K562 (cell line): Measurements from ENCODE around the gene DYRK1B. TPM values are rescaled to one million over a fixed set of nuclear protein-coding genes. Genes with fewer than 3 reads are reported as not detected.

Experiments
- ATAC-seq: fragments of 200-7000 bp; cut with Tn5 transposase; 3 replicates; pipeline ENCODE4 v1.9.1; 2020; ENCODE audit warnings: moderate library complexity
- BruUV-seq: library from RNA; stranded (reverse); fragments of 400-500 nt; replicated peaks from 2 replicates; lab custom pipeline; 2021; lab: Mats Ljungman, UMichigan
- CTCF ChIA-PET: fragments of 300-600 bp; formaldehyde crosslinking; extraction: SDS; loops from one replicate; lab custom pipeline; 2021; ENCODE audit warnings: low intra/inter-chr PET ratio; lab: Yijun Ruan, JAX
- POLR2A ChIA-PET: fragments of 300-600, 350-650 bp; sonication (Branson Sonifier 250); formaldehyde crosslinking; extraction: SDS; loops from one replicate; lab custom pipeline; 2021; ENCODE audit warnings: antibody characterized with exemption, inconsistent platforms; lab: Yijun Ruan, JAX
- DNase-seq, 4 experiments: peaks; one replicate each; pipeline versions ENCODE4 v3.0.0 to v3.0.0-alpha.2; 2011 to 2018; ENCODE audit warnings: low spot score in 3 of 4, mixed read lengths in 3 of 4; ENCODE audit errors: extremely low read depth in 1 of 4
- FAIRE-seq: peaks from 2 replicates; lab custom pipeline; 2011; peaks lifted over from hg19 to GRCh38; lab: Jason Lieb, UNC
- H2AFZ ChIP-seq: 2 replicates; pipeline ENCODE4 v1.6.0; 2011; ENCODE audit warnings: low read depth, low read length, control low read depth, inconsistent platforms
- H3K27ac ChIP-seq: fragments of 200-600 bp; 3 replicates; pipeline ENCODE4 v1.8.0; 2011; ENCODE audit warnings: low read depth, mild to moderate bottlenecking, control low read depth, inconsistent platforms, low read length, moderate library complexity, mixed read lengths; ENCODE audit errors: extremely low read depth
- H3K27me3 ChIP-seq, 2 experiments: fragments of 300-600 bp in 1 of 2; 2 replicates in 1 of 2; 3 replicates in 1 of 2; pipeline versions ENCODE4 v1.6.0 to v1.8.0; 2011; ENCODE audit warnings: inconsistent platforms in 2 of 2, low read length in 2 of 2, mild to moderate bottlenecking in 1 of 2, mixed read lengths in 1 of 2, moderate library complexity in 1 of 2; ENCODE audit not compliant: control insufficient read depth in 2 of 2, insufficient read depth in 2 of 2
- H3K36me3 ChIP-seq: fragments of 300-600 bp; 3 replicates; pipeline ENCODE4 v1.8.0; 2011; ENCODE audit warnings: mild to moderate bottlenecking, low read length, inconsistent platforms; ENCODE audit not compliant: control insufficient read depth, insufficient read depth
- H3K4me1 ChIP-seq, 2 experiments: fragments of 200-600 bp in 1 of 2; replicated peaks in 1 of 2; 2 replicates in 1 of 2; 3 replicates in 1 of 2; pipeline versions ENCODE4 v1.5.1 to v1.8.0; 2011; ENCODE audit warnings: inconsistent platforms in 2 of 2, low read length in 2 of 2, mild to moderate bottlenecking in 1 of 2, mixed read lengths in 1 of 2, moderate library complexity in 1 of 2; ENCODE audit not compliant: control insufficient read depth in 2 of 2, insufficient read depth in 2 of 2
- H3K4me2 ChIP-seq: 2 replicates; pipeline ENCODE4 v1.6.1; 2011; ENCODE audit warnings: low read length, control low read depth, inconsistent platforms, mixed read lengths; ENCODE audit not compliant: insufficient read depth
- H3K4me3 ChIP-seq: fragments of 200-600 bp; sonication (generic), shearing (Covaris generic); 2 replicates; pipeline ENCODE4 v1.5.1; 2016; ENCODE audit warnings: control low read depth, inconsistent platforms
- H3K79me2 ChIP-seq: fragments of 200-600 bp; 3 replicates; pipeline ENCODE4 v1.8.0; 2011; ENCODE audit warnings: low read length, inconsistent platforms; ENCODE audit not compliant: control insufficient read depth, insufficient read depth
- H3K9ac ChIP-seq, 2 experiments: 2 replicates each; pipeline versions ENCODE4 v1.6.0 to v1.6.1; 2011; ENCODE audit warnings: low read depth in 2 of 2, low read length in 2 of 2, control low read depth in 1 of 2, inconsistent platforms in 1 of 2, mild to moderate bottlenecking in 1 of 2, mixed read lengths in 1 of 2; ENCODE audit not compliant: insufficient read depth in 1 of 2
- H3K9me1 ChIP-seq: one replicate; pipeline ENCODE4 v1.6.0; 2011; ENCODE audit warnings: inconsistent platforms, mild to moderate bottlenecking, low read length, moderate library complexity; ENCODE audit not compliant: control insufficient read depth, insufficient read depth
- H3K9me3 ChIP-seq: replicated peaks from 2 replicates; pipeline ENCODE4 v1.5.1; 2011; ENCODE audit warnings: low read depth, low read length, inconsistent platforms; ENCODE audit not compliant: control insufficient read depth, insufficient read depth
- H4K20me1 ChIP-seq: replicated peaks from 2 replicates; pipeline ENCODE4 v1.6.1; 2011; ENCODE audit warnings: low read length, inconsistent platforms, mixed read lengths; ENCODE audit not compliant: control insufficient read depth, insufficient read depth
- BRCA1 ChIP-seq, 2 experiments: fragments of 450-650 bp in 1 of 2; sonication (generic) in 1 of 2; formaldehyde crosslinking in 1 of 2; IDR thresholded peaks; 2 replicates each; pipeline versions ENCODE4 v1.5.0 to v1.6.1; 2017 to 2020; ENCODE audit warnings: mild to moderate bottlenecking in 1 of 2, missing genetic modification reagents in 1 of 2
- CEBPG ChIP-seq, 3 experiments: fragments of 200-800 bp in 1 of 3; sonication (Bioruptor generic) in 1 of 3; sonication (generic) in 1 of 3; formaldehyde crosslinking in 1 of 3; IDR thresholded peaks in 2 of 3; conservative IDR thresholded peaks in 1 of 3; 2 replicates each; pipeline versions ENCODE4 v1.6.1 to v1.8.0; 2016 to 2022; ENCODE audit warnings: missing compliant biosample characterization in 2 of 3, missing genetic modification characterization in 2 of 3, mild to moderate bottlenecking in 1 of 3, missing genetic modification reagents in 1 of 3
- CXXC5 ChIP-seq: fragments of 250-450 bp; sonication (Bioruptor Pico); IDR thresholded peaks from 2 replicates; pipeline ENCODE4 v1.8.0; 2022; ENCODE audit warnings: inconsistent platforms, mild to moderate bottlenecking, moderate library complexity
- HNRNPH1 ChIP-seq: fragments of 200-400 bp; formaldehyde crosslinking; optimal IDR thresholded peaks from 2 replicates; pipeline ENCODE3; 2017; ENCODE audit warnings: low read depth, mild to moderate bottlenecking, low read length, moderate library complexity
- MEF2D ChIP-seq: conservative IDR thresholded peaks from 2 replicates; pipeline ENCODE4 v1.6.1; 2016; ENCODE audit warnings: low read depth, missing genetic modification characterization, missing compliant biosample characterization
- MEIS2 ChIP-seq: fragments of 450-650 bp; IDR thresholded peaks from 2 replicates; pipeline ENCODE4 v1.6.1; 2014; ENCODE audit warnings: mild to moderate bottlenecking; ENCODE audit not compliant: partially characterized antibody
- NCOA6 ChIP-seq: fragments of 450-650 bp; IDR thresholded peaks from 2 replicates; pipeline ENCODE4 v1.6.1; 2017; ENCODE audit warnings: mild to moderate bottlenecking
- RBM25 ChIP-seq: fragments of 200-400 bp; formaldehyde crosslinking; IDR thresholded peaks from 2 replicates; pipeline ENCODE4 v1.6.1; 2018; ENCODE audit warnings: low read length, low read depth, moderate library complexity; ENCODE audit not compliant: severe bottlenecking
- ZNF24 ChIP-seq: fragments of 450-650 bp; IDR thresholded peaks from 2 replicates; pipeline ENCODE4 v1.6.1; 2016
- ZNF282 ChIP-seq: sonication (generic); formaldehyde crosslinking; IDR thresholded peaks from 2 replicates; pipeline ENCODE4 v1.8.1; 2023; ENCODE audit warnings: missing genetic modification reagents
- WGBS: fragments of 100-300 bp; shearing (Covaris generic); methylation state at CpG from one replicate; pipeline ENCODE4 v1.1.6; 2016; ENCODE audit warnings: low coverage, mixed read lengths; ENCODE audit not compliant: insufficient coverage; ENCODE audit errors: missing lambda C conversion rate; 5-methylcytosine and 5-hydroxymethylcytosine counted together
- in situ Hi-C: fragments of 300-500 bp; cut with MboI; formaldehyde crosslinking; loops from 4 replicates; pipeline ENCODE4 v1.15.0; 2018; ENCODE audit warnings: inconsistent platforms, mixed read lengths
- intact Hi-C: fragments of 100-400 bp; cut with micrococcal nuclease; formaldehyde crosslinking; loops from 2 replicates; pipeline ENCODE4 v1.14.2; 2022
- polyA plus RNA-seq, 8 experiments: library from polyadenylated mRNA; depleted of rRNA in 4 of 8; stranded (reverse) in 5 of 8; unstranded in 3 of 8; fragments of >200 nt; fragmentation: Nextera tagmentation in 2 of 8; fragmentation: Illumina TruSeq in 1 of 8; extraction: Ambion mirVana in 2 of 8; extraction: Trizol in 1 of 8; gene quantifications; 2 replicates each; pipeline versions ENCODE4 v1.2.1 to v1.2.3, GENCODE V29; 2011 to 2014; ENCODE audit warnings: inconsistent platforms in 1 of 8, missing spikeins in 1 of 8
- total RNA-seq, 7 experiments: library from RNA; depleted of rRNA in 6 of 7; stranded (reverse); fragments of >200 nt in 6 of 7; fragmentation: Illumina TruSeq in 2 of 7; extraction: Trizol in 2 of 7; gene quantifications; 2 replicates each; pipeline versions ENCODE4 v1.2.1 to v1.2.3, GENCODE V29; 2011 to 2021; ENCODE audit warnings: low replicate concordance in 1 of 7
- TF ChIP-seq, protein P1 (sequence below): sonication (generic); formaldehyde crosslinking; IDR thresholded peaks from 2 replicates; pipeline ENCODE4 v1.9.0; 2022; ENCODE audit warnings: mild to moderate bottlenecking, missing genetic modification reagents
- TF ChIP-seq, protein P2 (sequence below): fragments of 250-450 bp; sonication (Bioruptor Pico); IDR thresholded peaks from 2 replicates; pipeline ENCODE4 v1.8.0; 2021; ENCODE audit warnings: mild to moderate bottlenecking, moderate library complexity

The DYRK1B gene
- total and polyA plus RNA-seq, 9 of the 15 experiments (the other 6 are each of a cell fraction or from before 2014, with no cell fraction given) = 0.91 to 5.2 (median 1.5) TPM; not detected in 2

DNA sequence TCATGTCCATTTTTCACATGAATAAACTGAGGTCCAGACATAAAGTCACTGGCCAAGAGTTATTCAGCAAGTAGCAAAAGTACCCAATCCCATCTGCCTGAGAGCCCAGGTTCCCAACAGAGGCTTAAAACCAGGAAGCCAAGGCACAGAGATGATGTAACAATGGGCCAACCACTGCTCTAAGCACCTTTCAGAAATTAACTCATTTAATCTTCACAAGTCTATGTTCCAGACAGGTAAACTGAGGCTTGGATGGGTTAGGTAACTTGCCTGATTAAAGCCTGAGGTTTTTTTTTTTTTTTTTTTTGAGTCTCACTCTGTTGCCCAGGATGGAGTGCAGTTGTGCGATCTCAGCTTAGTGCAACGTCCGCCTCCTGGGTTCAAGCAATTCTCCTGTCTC is 4.0 kb upstream of the DYRK1B start:
- no peak overlapping the region for H3K4me3 ChIP-seq
- no peak for TF ChIP-seq NCOA6
- no peak for TF ChIP-seq CEBPG (CRISPR knock-in tag; IDR thresholded peaks at IDR 0.05)
- peak in 1 of 2 experiments; percentile 67; a peak in 1 of 4 replicates for TF ChIP-seq CEBPG (tag; conservative IDR thresholded peaks at IDR 0.05 in 1 of 2, IDR thresholded peaks at IDR 0.05 in 1 of 2)
- peak; percentile 40 for TF ChIP-seq RBM25
- TF ChIP-seq, all 486 proteins: peak for 2
- no CpG with 5 or more reads among the region's 3 CpGs for WGBS
- Histone ChIP-seq H3K4me1 (peaks cover 45 to 47% of the 10 kb centered on the region in 2 experiments), H3K79me2 (peaks cover 53% of the 10 kb centered on the region), H2AFZ (no peak overlapping the region), H3K36me3 (peaks cover 79% of the 10 kb centered on the region), H3K9me1 (peaks cover 8% of the 10 kb centered on the region), H3K4me2 (no peak overlapping the region), H3K27ac (no peak overlapping the region), H3K9me3 (no peaks in the 10 kb centered on the region), H3K27me3 (no peaks in the 10 kb centered on the region), H3K9ac (no peak overlapping the region), H4K20me1 (peaks cover 32% of the 10 kb centered on the region)
- intact Hi-C loops (no loop called here), in situ Hi-C loops (no loop called here)
- no peak for ATAC-seq
- BruUV-seq = no TSS peak
- ChIA-PET POLR2A (no interaction called here), CTCF (no interaction called here)
- no peak for FAIRE-seq
- no peak for DNase-seq

DNA sequence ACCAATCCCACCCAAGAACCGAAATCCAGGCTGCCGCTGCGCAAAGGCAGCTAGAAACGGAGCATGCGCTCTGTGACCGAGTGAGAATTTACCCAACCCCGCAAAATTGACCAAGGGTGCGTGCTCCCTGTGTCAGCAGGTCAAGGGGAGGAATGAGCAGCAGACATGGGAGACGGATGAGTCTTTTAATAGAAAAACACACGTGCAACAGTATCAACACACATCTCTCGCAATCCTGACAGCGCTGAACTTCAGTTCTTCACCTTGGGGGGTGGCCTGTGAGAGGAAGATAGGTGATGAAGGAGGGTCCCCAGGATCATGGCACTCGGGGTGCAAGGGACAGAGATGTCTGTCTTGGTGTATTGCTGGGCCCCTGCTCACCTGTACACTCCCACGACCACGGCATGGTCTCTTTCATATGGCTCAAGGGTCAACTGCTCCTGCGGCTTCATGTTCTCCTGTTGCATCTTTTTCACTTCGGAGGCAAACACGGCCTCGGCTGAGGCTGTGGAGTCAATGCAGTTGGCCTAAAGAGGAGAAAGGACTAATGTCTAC is 402 bp upstream of the DYRK1B start:
- Histone ChIP-seq H3K9me1 (peaks cover 7% of the 10 kb centered on the region), H4K20me1 (peaks cover 13% of the 10 kb centered on the region), H3K4me3 (no peak overlapping the region; the same call in 1 of the 2 replicates), H3K4me1 (peaks cover 22 to 31% of the 10 kb centered on the region in 2 experiments), H3K9me3 (no peaks in the 10 kb centered on the region), H3K9ac (0 out of 4 replicates have a peak overlapping the region, but pooled peaks of 1 of the 2 experiments have one; percentile 29), H3K36me3 (peaks cover 89% of the 10 kb centered on the region), H2AFZ (peak overlapping the region; percentile 64), H3K27me3 (no peaks in the 10 kb centered on the region), H3K79me2 (peaks cover 30% of the 10 kb centered on the region), H3K4me2 (peak overlapping the region; percentile 72; the same call in 1 of the 2 replicates), H3K27ac (peak overlapping the region; percentile 76; the same call in 2 of the 3 replicates)
- no TSS peak for BruUV-seq
- FAIRE-seq (peak; percentile 98), DNase-seq (no peak), ATAC-seq (no peak)
- WGBS = 36% methylated on average over 19 of the region's 19 CpGs
- in situ Hi-C loops = no loop called here
- intact Hi-C loops = no loop called here
- POLR2A ChIA-PET = interaction anchor here (0.6 to 1.8 kb wide), 7 partner anchors 8 to 398 kb away, joined by 3 to 17 read pairs (median 4); partner anchors contain the start of gene RPS16
- CTCF ChIA-PET = interaction anchor here (0.6 kb wide), 1 partner anchor 10 kb away, joined by 4 read pairs; no protein-coding TSS in a partner anchor
- TF ChIP-seq, protein P1, sequence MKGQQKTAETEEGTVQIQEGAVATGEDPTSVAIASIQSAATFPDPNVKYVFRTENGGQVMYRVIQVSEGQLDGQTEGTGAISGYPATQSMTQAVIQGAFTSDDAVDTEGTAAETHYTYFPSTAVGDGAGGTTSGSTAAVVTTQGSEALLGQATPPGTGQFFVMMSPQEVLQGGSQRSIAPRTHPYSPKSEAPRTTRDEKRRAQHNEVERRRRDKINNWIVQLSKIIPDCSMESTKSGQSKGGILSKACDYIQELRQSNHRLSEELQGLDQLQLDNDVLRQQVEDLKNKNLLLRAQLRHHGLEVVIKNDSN = no peak
- TF ChIP-seq NCOA6 (no peak), MEIS2 (peak; percentile 97), BRCA1 (IDR thresholded peaks at IDR 0.05) (no peak), BRCA1 (CRISPR knock-in tag; IDR thresholded peaks at IDR 0.05) (no peak), ZNF282 (CRISPR knock-in tag) (no peak), HNRNPH1 (no peak), CXXC5 (CRISPR knock-in tag) (no peak), ZNF24 (0 out of 2 replicates have a peak, but pooled peaks have one; percentile 40), MEF2D (tag) (0 out of 2 replicates have a peak, but pooled peaks have one; percentile 24)
- TF ChIP-seq, protein P2, sequence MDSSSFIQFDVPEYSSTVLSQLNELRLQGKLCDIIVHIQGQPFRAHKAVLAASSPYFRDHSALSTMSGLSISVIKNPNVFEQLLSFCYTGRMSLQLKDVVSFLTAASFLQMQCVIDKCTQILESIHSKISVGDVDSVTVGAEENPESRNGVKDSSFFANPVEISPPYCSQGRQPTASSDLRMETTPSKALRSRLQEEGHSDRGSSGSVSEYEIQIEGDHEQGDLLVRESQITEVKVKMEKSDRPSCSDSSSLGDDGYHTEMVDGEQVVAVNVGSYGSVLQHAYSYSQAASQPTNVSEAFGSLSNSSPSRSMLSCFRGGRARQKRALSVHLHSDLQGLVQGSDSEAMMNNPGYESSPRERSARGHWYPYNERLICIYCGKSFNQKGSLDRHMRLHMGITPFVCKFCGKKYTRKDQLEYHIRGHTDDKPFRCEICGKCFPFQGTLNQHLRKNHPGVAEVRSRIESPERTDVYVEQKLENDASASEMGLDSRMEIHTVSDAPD = no peak
